Stomach (tissue), 4 donors: ENCODE measurements around the gene AMDHD2.
"Not testable (repeated sequence)": the region's sequence is repeated elsewhere in the genome, so short reads cannot be mapped to it uniquely, and the experiment has no call there.

Experiments used
- CTCF ChIP-seq, 7 experiments: fragments of 450-650 bp in 4 of 7; fragments of 200-600 bp in 3 of 7; sonication (generic) in 3 of 7; IDR thresholded peaks; one replicate each; pipeline ENCODE4 v1.5.1; 2016 to 2019; ENCODE audit warnings: antibody characterized with exemption in 7 of 7, control low read depth in 2 of 7, mild to moderate bottlenecking in 1 of 7
- POLR2AphosphoS5 ChIP-seq, 3 donors: sonication (generic); formaldehyde crosslinking; IDR thresholded peaks; one replicate each; pipeline ENCODE4 v1.6.1; 2016; ENCODE audit warnings: antibody characterized with exemption in 3 of 3

- TF ChIP-seq CTCF, POLR2AphosphoS5 (IDR thresholded peaks at IDR 0.05): not testable (repeated sequence)
These were observed 55.7 kb downstream of the AMDHD2 start for GRCh38 chr16:2575839-2576238.
